GM13977 (cell line): ENCODE measurements around the gene SLC22A23.

Experiments used
- DNase-seq: peaks from one replicate; pipeline ENCODE4 v3.0.0; 2012; ENCODE audit warnings: low spot score
- in situ Hi-C: fragments of 300-500 bp; cut with MboI; formaldehyde crosslinking; loops from one replicate; pipeline ENCODE4 v1.12.0; 2022; ENCODE audit warnings: low sequenced_read_pairs, low pct_unique_long_range_greater_than_20kb, mixed read lengths, inconsistent platforms; ENCODE audit not compliant: unreplicated experiment
- TF ChIP-seq, protein P1 (sequence below): IDR thresholded peaks from 2 replicates; pipeline ENCODE4 v1.5.1; 2012; ENCODE audit warnings: mild to moderate bottlenecking, control low read depth; ENCODE audit not compliant: insufficient read depth; ENCODE audit errors: extremely low read depth, missing control alignments

Gene SLC22A23

GRCh38 chr6:3353939-3354338 lies 102.9 kb downstream of the SLC22A23 start:
- no peak for DNase-seq
- in situ Hi-C loops = no loop called here
- TF ChIP-seq, protein P1, sequence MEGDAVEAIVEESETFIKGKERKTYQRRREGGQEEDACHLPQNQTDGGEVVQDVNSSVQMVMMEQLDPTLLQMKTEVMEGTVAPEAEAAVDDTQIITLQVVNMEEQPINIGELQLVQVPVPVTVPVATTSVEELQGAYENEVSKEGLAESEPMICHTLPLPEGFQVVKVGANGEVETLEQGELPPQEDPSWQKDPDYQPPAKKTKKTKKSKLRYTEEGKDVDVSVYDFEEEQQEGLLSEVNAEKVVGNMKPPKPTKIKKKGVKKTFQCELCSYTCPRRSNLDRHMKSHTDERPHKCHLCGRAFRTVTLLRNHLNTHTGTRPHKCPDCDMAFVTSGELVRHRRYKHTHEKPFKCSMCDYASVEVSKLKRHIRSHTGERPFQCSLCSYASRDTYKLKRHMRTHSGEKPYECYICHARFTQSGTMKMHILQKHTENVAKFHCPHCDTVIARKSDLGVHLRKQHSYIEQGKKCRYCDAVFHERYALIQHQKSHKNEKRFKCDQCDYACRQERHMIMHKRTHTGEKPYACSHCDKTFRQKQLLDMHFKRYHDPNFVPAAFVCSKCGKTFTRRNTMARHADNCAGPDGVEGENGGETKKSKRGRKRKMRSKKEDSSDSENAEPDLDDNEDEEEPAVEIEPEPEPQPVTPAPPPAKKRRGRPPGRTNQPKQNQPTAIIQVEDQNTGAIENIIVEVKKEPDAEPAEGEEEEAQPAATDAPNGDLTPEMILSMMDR = no peak

DNA sequence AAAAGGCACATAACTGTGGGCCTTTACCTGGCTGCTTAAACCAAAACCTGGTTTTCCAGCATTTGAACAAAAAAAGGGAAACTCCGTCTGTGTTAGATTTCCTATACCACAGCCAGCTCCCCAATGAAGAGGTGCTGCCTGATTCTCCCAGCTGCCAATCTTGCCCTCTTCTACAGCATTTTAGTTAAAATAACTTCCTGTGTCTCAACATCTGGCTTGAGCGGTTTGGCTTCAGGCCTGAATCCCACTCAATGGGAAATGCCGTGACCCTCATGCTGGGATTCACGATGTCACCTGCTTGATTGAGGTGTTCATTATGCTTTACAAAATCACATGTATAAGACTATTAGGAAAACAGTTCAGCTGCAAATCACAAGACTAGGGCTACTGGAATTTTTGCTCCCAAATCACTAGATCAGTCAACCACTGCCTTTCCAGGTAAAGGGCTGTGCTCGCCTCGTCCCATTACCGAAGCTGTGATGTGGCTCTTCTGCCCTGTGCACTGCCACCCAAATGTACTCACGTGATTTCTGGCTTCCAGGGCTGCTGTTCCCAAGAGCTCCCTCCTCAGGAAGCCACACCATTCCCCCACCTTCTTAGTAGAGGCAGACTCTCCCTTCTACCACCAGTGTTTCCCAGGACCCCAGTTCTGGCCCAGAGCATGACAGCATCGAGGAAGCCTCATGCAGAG lies 103.5 kb downstream of the SLC22A23 start:
- TF ChIP-seq, protein P1 = no peak
- no peak for DNase-seq
- in situ Hi-C loops = no loop called here

DNA sequence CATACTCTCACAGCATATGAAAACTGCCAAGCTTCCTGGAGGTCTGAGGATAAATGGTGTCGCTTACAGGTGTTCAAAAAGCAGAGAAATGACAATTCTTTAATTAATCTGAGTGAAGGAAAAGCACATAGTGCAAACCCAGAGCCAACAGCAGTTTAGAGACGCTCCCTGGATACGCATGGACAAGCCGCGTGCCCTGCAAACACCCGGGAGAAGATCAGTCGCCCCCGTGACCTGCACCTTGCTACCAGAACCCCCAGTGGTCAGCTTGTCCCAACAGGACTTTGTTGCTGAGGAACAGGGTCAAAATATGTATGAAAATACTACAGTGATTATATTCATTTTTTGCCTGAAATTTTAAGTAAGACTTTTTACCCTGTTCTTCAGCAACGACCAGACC lies 104.2 kb downstream of the SLC22A23 start:
- in situ Hi-C loops = no loop called here
- TF ChIP-seq, protein P1 = no peak
- no peak for DNase-seq

DNA sequence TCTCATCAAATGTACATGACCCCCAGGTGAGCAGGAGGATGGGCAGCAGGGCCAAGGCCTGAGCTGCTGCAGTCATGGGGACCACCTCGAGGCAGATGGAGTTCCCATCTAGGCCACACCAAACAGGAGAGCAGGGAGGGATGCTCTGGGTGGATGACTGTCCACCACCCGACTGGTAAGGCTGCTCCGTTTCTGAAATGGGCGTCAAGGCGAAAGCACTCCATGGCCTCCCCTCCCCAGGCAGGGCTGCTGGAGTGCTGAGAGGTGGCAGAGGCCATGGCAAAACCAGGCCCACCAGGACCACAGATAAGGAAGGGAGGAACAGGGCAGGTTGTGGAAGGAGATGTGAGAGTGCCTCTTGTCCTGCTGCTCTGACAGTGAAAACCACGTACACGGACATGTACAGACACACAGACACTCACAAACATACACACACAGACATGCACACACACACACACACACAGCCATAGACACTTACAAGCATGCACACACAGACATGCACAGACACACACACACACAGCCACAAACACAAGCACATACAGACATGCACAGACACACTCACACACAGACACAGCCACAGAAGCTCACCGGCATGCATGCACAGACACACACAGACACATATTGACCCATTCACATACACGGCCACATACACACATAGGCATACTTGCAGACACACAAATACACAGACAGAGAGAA lies 104.9 kb downstream of the SLC22A23 start:
- TF ChIP-seq, protein P1 = no peak
- in situ Hi-C loops = no loop called here

GRCh38 chr6:3351105-3351676 lies 105.7 kb downstream of the SLC22A23 start:
- TF ChIP-seq, protein P1 = no peak
- in situ Hi-C loops = no loop called here
- no peak for DNase-seq

More for the DNA sequence above, 104.9 kb downstream of the SLC22A23 start:
- DNase-seq = no peak

DNA sequence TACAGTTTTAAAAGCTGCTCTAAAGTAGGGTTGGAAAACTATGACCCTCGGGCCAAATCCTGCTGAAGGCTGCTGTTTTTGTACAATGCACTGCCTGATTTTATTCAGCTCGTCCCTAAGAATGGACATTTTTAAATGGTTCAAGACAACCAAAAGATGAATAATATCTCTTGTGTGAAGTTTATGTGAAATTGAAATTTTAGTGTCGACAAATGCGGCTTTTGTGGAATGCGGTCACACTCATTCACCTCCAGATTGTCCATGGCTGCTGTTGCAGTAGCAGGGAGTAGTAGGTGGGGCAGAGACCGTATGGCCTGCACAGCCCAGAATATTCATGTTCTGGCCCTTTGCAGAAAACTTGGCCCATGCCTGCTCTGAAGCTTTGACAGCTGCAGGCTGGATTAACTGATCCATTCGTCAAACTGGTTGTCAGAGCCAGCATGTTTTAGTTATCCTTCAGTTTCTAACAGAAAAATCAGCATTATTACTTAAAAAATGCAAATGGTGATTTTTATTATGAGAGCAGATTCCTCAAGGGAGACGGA lies 106.5 kb downstream of the SLC22A23 start:
- no peak for DNase-seq
- TF ChIP-seq, protein P1 = no peak
- in situ Hi-C loops = no loop called here
